SK-N-SH (cell line): ENCODE measurements around the gene ZCCHC7.

Experiments
- CTCF ChIP-seq: fragments of 200-600 bp; sonication (generic); IDR thresholded peaks from 2 replicates; pipeline ENCODE4 v1.6.1; 2017; ENCODE audit warnings: antibody characterized with exemption, mild to moderate bottlenecking, moderate library complexity
- ELF1 ChIP-seq: IDR thresholded peaks from 2 replicates; pipeline ENCODE4 v1.4.0; 2012
- USF2 ChIP-seq: fragments of 150-350 bp; IDR thresholded peaks from 2 replicates; pipeline ENCODE4 v1.6.1; 2017; ENCODE audit warnings: antibody characterized with exemption, low read length, low read depth, borderline replicate concordance

GRCh38 chr9:37239224-37239859 lies 119.0 kb downstream of the ZCCHC7 start:
- TF ChIP-seq USF2: no peak
- no peak for TF ChIP-seq CTCF
- no peak for TF ChIP-seq ELF1
